IMR-90 (cell line): Measurements from ENCODE around the gene DPEP1. TPM values are rescaled to one million over a fixed set of nuclear protein-coding genes. Genes with fewer than 3 reads are reported as not detected.

Source experiments
- ATAC-seq: fragments of 200-7000 bp; cut with Tn5 transposase; 2 replicates; pipeline ENCODE4 v1.9.1; 2020; ENCODE audit warnings: low read depth, mild to moderate bottlenecking, moderate library complexity
- BruUV-seq: library from RNA; stranded (reverse); fragments of 400-500 nt; replicated peaks from 2 replicates; lab custom pipeline; 2021; lab: Mats Ljungman, UMichigan
- CTCF ChIA-PET: fragments of 300-600 bp; formaldehyde crosslinking; extraction: SDS; loops from one replicate; lab custom pipeline; 2021; ENCODE audit warnings: antibody characterized with exemption; lab: Yijun Ruan, JAX
- POLR2A ChIA-PET: fragments of 300-600 bp; sonication (Branson Sonifier 250); formaldehyde crosslinking; loops from one replicate; lab custom pipeline; 2022; ENCODE audit warnings: antibody characterized with exemption; ENCODE audit not compliant: unreplicated experiment; lab: Charles Lee
- DNase-seq: peaks from one replicate; pipeline ENCODE4 v3.0.0; 2013
- H2AFZ ChIP-seq: replicated peaks from 2 replicates; pipeline ENCODE3; 2013; ENCODE audit warnings: low read length, mild to moderate bottlenecking; ENCODE audit not compliant: poor library complexity
- H2AK5ac ChIP-seq: 2 replicates; pipeline ENCODE4 v1.6.1; 2013; ENCODE audit warnings: low read depth, low read length, inconsistent platforms
- H2AK9ac ChIP-seq: replicated peaks from 2 replicates; pipeline ENCODE3; 2013; ENCODE audit warnings: mild to moderate bottlenecking, low read depth, low read length, moderate library complexity; ENCODE audit not compliant: poor library complexity
- H2BK120ac ChIP-seq: 2 replicates; pipeline ENCODE4 v1.6.1; 2013; ENCODE audit warnings: low read depth, low read length, inconsistent platforms
- H2BK15ac ChIP-seq: 3 replicates; pipeline ENCODE4 v1.6.1; 2013; ENCODE audit warnings: low read depth, low read length, inconsistent platforms
- H2BK20ac ChIP-seq: 2 replicates; pipeline ENCODE4 v1.6.1; 2013; ENCODE audit warnings: low read depth, mild to moderate bottlenecking, inconsistent platforms, low read length, moderate library complexity
- H2BK5ac ChIP-seq: 2 replicates; pipeline ENCODE4 v1.6.1; 2013; ENCODE audit warnings: mild to moderate bottlenecking, low read depth, low read length, inconsistent platforms; ENCODE audit not compliant: poor library complexity, severe bottlenecking
- H3K14ac ChIP-seq: replicated peaks from 2 replicates; pipeline ENCODE4 v1.6.1; 2013; ENCODE audit warnings: low read depth, low read length, inconsistent platforms
- H3K18ac ChIP-seq: 2 replicates; pipeline ENCODE4 v1.6.1; 2013; ENCODE audit warnings: low read depth, low read length, control low read depth
- H3K23ac ChIP-seq: 2 replicates; pipeline ENCODE4 v1.6.1; 2013; ENCODE audit warnings: low read depth, low read length, inconsistent platforms
- H3K27ac ChIP-seq: 2 replicates; pipeline ENCODE4 v1.5.1; 2013; ENCODE audit warnings: mild to moderate bottlenecking, control low read depth, low read length; ENCODE audit not compliant: insufficient read depth
- H3K27me3 ChIP-seq: 2 replicates; pipeline ENCODE4 v1.6.1; 2013; ENCODE audit warnings: low read length; ENCODE audit not compliant: control insufficient read depth, insufficient read depth
- H3K36me3 ChIP-seq: 2 replicates; pipeline ENCODE4 v1.6.1; 2013; ENCODE audit warnings: low read length, mixed read lengths; ENCODE audit not compliant: control insufficient read depth, insufficient read depth
- H3K4ac ChIP-seq: 2 replicates; pipeline ENCODE4 v1.6.1; 2013; ENCODE audit warnings: low read depth, low read length, inconsistent platforms
- H3K4me1 ChIP-seq: 2 replicates; pipeline ENCODE4 v1.6.1; 2013; ENCODE audit warnings: low read length, mixed read lengths; ENCODE audit not compliant: control insufficient read depth, insufficient read depth
- H3K4me2 ChIP-seq: 2 replicates; pipeline ENCODE4 v1.6.1; 2013; ENCODE audit warnings: low read depth, mild to moderate bottlenecking, control low read depth, low read length, moderate library complexity
- H3K4me3 ChIP-seq: 2 replicates; pipeline ENCODE4 v1.5.1; 2013; ENCODE audit warnings: low read depth, mild to moderate bottlenecking, control low read depth, low read length, moderate library complexity; ENCODE audit not compliant: insufficient read depth
- H3K56ac ChIP-seq: 2 replicates; pipeline ENCODE4 v1.6.1; 2013; ENCODE audit warnings: low read length, inconsistent platforms; ENCODE audit not compliant: insufficient read depth; ENCODE audit errors: extremely low read depth
- H3K79me1 ChIP-seq, 2 experiments: 2 replicates each; pipeline ENCODE4 v1.6.1; 2013; ENCODE audit warnings: low read length in 2 of 2, inconsistent platforms in 1 of 2, low read depth in 1 of 2
- H3K9ac ChIP-seq: 2 replicates; pipeline ENCODE4 v1.6.1; 2013; ENCODE audit warnings: low read depth, low read length, control low read depth
- H3K9me1 ChIP-seq: 2 replicates; pipeline ENCODE4 v1.6.1; 2013; ENCODE audit warnings: low read length, inconsistent platforms; ENCODE audit not compliant: insufficient read depth
- H3K9me3 ChIP-seq: 2 replicates; pipeline ENCODE4 v1.6.1; 2013; ENCODE audit warnings: low read length; ENCODE audit not compliant: control insufficient read depth, insufficient read depth
- H4K20me1 ChIP-seq: 2 replicates; pipeline ENCODE4 v1.6.1; 2013; ENCODE audit warnings: low read length, inconsistent platforms; ENCODE audit not compliant: insufficient read depth
- H4K5ac ChIP-seq: 2 replicates; pipeline ENCODE4 v1.6.1; 2013; ENCODE audit warnings: mild to moderate bottlenecking, low read depth, low read length, control low read depth
- H4K8ac ChIP-seq, 2 experiments: 2 replicates each; pipeline ENCODE4 v1.6.1; 2013; ENCODE audit warnings: low read depth in 2 of 2, low read length in 2 of 2, control low read depth in 1 of 2, inconsistent platforms in 1 of 2
- H4K91ac ChIP-seq: 2 replicates; pipeline ENCODE4 v1.6.1; 2013; ENCODE audit warnings: low read depth, low read length, inconsistent platforms; ENCODE audit not compliant: insufficient read depth
- BHLHE40 ChIP-seq: fragments of 150-350 bp; IDR thresholded peaks from 2 replicates; pipeline ENCODE4 v1.6.1; 2016; ENCODE audit warnings: mild to moderate bottlenecking, low read depth, low read length
- FOS ChIP-seq: fragments of 150-350 bp; IDR thresholded peaks from 2 replicates; pipeline ENCODE4 v1.6.1; 2016; ENCODE audit warnings: low read depth, low read length
- MAZ ChIP-seq: IDR thresholded peaks from 2 replicates; pipeline ENCODE4 v1.6.1; 2012; ENCODE audit warnings: low read depth, mild to moderate bottlenecking, low read length, improper control_type of control experiment, moderate library complexity, borderline replicate concordance
- MXI1 ChIP-seq: IDR thresholded peaks from 2 replicates; pipeline ENCODE4 v1.6.1; 2012; ENCODE audit warnings: low read depth, mild to moderate bottlenecking, low read length, moderate library complexity, borderline replicate concordance
- RCOR1 ChIP-seq: IDR thresholded peaks from 2 replicates; pipeline ENCODE4 v1.6.1; 2012; ENCODE audit warnings: mild to moderate bottlenecking, low read length, improper control_type of control experiment; ENCODE audit not compliant: insufficient replicate concordance
- WGBS, 2 experiments: methylation state at CpG; one replicate each; pipeline versions ENCODE4 v1.1.5 to v1.1.7; 2013; ENCODE audit warnings: missing lambda C conversion rate in 2 of 2; ENCODE audit not compliant: insufficient read length in 1 of 2; ENCODE audit errors: extremely low coverage in 2 of 2; 5-methylcytosine and 5-hydroxymethylcytosine counted together
- dilution Hi-C: fragments of 300-500 bp; cut with HindIII; formaldehyde crosslinking; loops from one replicate; pipeline ENCODE4 v1.14.3; 2018; ENCODE audit warnings: low sequenced_read_pairs; ENCODE audit not compliant: unreplicated experiment
- in situ Hi-C: fragments of 300-500 bp; cut with MboI; formaldehyde crosslinking; loops from 3 replicates; pipeline ENCODE4 v1.14.3; 2019; ENCODE audit warnings: low sequenced_read_pairs, inconsistent platforms, mixed read lengths
- intact Hi-C: fragments of 100-400 bp; cut with micrococcal nuclease; formaldehyde crosslinking; loops from 2 replicates; pipeline ENCODE4 v1.10.0; 2022
- polyA plus RNA-seq, 3 experiments: library from polyadenylated mRNA; depleted of rRNA; stranded (reverse); fragments of >200 nt; gene quantifications; 2 replicates each; pipeline ENCODE4 v1.2.3, GENCODE V29; 2012; ENCODE audit warnings: low replicate concordance in 1 of 3
- total RNA-seq: library from RNA; depleted of rRNA; stranded (reverse); fragments of >200 nt; gene quantifications from 2 replicates; pipeline ENCODE4 v1.2.3, GENCODE V29; 2012
- TF ChIP-seq, protein P1 (sequence below): fragments of 150-350 bp; IDR thresholded peaks from 2 replicates; pipeline ENCODE4 v1.6.1; 2016; ENCODE audit warnings: low read depth, mild to moderate bottlenecking, low read length, moderate library complexity, borderline replicate concordance
- TF ChIP-seq, protein P2 (sequence below): fragments of 150-350 bp; IDR thresholded peaks from 2 replicates; pipeline ENCODE4 v1.6.1; 2017; ENCODE audit warnings: mild to moderate bottlenecking, antibody characterized with exemption, low read length, low read depth

DPEP1 gene
- total and polyA plus RNA-seq, 2 of the 4 experiments (the other 2 are of a cell fraction), result not detected

DNA sequence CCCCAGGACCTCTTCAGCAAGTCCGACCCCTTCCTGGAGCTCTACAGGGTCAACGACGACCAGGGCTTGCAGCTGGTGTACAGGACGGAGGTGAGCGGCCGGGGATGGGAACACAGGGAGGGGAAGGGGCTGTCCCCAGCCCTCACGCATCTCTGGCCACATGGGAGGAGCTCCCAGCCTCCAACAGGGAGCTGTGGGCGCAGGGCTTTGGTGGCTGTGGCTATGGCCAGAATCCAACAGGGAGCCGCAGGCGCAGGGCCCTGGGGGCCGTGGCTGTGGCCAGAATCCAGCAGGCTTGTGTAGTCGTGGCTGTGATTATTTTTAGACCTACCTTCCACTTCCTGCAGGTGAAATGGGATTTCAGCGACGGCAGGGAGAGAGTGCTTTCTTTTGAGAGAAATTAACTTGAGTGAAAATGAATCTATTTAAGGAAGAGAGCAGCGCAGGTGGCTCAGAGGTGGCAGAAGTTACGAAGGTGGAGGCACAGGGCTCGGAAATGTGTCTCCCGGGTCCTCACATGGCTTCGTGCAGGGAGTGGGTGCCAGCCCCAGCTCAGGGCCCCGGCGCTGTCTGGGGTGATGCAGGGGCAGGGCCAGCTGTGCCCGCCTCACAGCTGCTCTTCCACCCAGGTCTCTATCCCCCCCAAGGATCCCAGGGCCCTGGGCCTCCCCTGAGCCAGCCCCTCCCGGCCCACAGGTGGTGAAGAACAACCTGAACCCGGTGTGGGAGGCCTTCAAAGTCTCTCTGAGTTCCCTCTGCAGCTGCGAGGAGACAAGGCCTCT, 28.5 kb upstream of the DPEP1 start:
- POLR2A ChIA-PET, result no interaction called here
- in situ Hi-C loops, result no loop called here
- peaks cover 3% of the 10 kb centered on the region; the same call in 1 of the 2 replicates for H3K36me3 ChIP-seq

More for the DNA sequence above, 28.5 kb upstream of the DPEP1 start:
- 97% methylated on average over 12 of the region's 25 CpGs; no CpG with 5 or more reads in 1 of the 2 experiments for WGBS, 2 experiments
- Histone ChIP-seq H3K56ac (no peak overlapping the region), H3K9me1 (peaks cover 22% of the 10 kb centered on the region), H2BK15ac (no peak overlapping the region), H3K4me3 (no peak overlapping the region), H3K4ac (no peak overlapping the region), H3K4me1 (peaks cover 17% of the 10 kb centered on the region), H2AK5ac (0 out of 2 replicates have a peak overlapping the region, but pooled peaks have one; percentile 18), H3K4me2 (no peak overlapping the region), H3K23ac (no peak overlapping the region), H3K18ac (no peak overlapping the region), H2BK20ac (no peak overlapping the region), H3K27ac (no peak overlapping the region), H3K9me3 (no peaks in the 10 kb centered on the region), H4K91ac (no peak overlapping the region; the same call in 1 of the 2 replicates), H4K8ac (no peak overlapping the region), H3K9ac (no peak overlapping the region), H2BK120ac (no peak overlapping the region), H3K79me1 (peaks cover 0 to 13% of the 10 kb centered on the region in 2 experiments; a peak in 1 of 4 replicates), H3K14ac (no peak overlapping the region), H2BK5ac (no peak overlapping the region), H2AK9ac (peak overlapping the region; percentile 48), H3K27me3 (no peaks in the 10 kb centered on the region), H4K20me1 (peaks cover 3% of the 10 kb centered on the region; the same call in 1 of the 2 replicates), H4K5ac (no peak overlapping the region), H2AFZ (no peak overlapping the region)
- no peak for TF ChIP-seq MAZ
- TF ChIP-seq MXI1, result no peak
- no peak for TF ChIP-seq FOS
- TF ChIP-seq, protein P1, sequence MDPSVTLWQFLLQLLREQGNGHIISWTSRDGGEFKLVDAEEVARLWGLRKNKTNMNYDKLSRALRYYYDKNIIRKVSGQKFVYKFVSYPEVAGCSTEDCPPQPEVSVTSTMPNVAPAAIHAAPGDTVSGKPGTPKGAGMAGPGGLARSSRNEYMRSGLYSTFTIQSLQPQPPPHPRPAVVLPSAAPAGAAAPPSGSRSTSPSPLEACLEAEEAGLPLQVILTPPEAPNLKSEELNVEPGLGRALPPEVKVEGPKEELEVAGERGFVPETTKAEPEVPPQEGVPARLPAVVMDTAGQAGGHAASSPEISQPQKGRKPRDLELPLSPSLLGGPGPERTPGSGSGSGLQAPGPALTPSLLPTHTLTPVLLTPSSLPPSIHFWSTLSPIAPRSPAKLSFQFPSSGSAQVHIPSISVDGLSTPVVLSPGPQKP, result no peak
- TF ChIP-seq, protein P2, sequence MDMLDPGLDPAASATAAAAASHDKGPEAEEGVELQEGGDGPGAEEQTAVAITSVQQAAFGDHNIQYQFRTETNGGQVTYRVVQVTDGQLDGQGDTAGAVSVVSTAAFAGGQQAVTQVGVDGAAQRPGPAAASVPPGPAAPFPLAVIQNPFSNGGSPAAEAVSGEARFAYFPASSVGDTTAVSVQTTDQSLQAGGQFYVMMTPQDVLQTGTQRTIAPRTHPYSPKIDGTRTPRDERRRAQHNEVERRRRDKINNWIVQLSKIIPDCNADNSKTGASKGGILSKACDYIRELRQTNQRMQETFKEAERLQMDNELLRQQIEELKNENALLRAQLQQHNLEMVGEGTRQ, result no peak
- TF ChIP-seq BHLHE40, result no peak
- no peak for TF ChIP-seq RCOR1
- ATAC-seq, result no peak
- dilution Hi-C loops (no loop called here), intact Hi-C loops (no loop called here)
- no peak for DNase-seq
- no TSS peak for BruUV-seq
- CTCF ChIA-PET, result interaction anchor here (0.9 kb wide), 1 partner anchor 12 kb away, joined by 4 read pairs; no protein-coding TSS in a partner anchor
